H9 (cell line): ENCODE data around the gene PRG2. TPM values are rescaled to one million over a fixed set of nuclear protein-coding genes. Genes with fewer than 3 reads are reported as not detected.

Experiments used
- DNase-seq: peaks from one replicate; pipeline ENCODE4 v3.0.0-alpha.2; 2017
- H2AFZ ChIP-seq: one replicate; pipeline ENCODE4 v1.6.1; 2013; ENCODE audit warnings: mild to moderate bottlenecking, low read length, control low read depth, moderate library complexity
- H2AK5ac ChIP-seq: 2 replicates; pipeline ENCODE4 v1.6.1; 2013; ENCODE audit warnings: low read length, control low read depth, mixed read lengths; ENCODE audit not compliant: insufficient read length
- H2BK120ac ChIP-seq: one replicate; pipeline ENCODE4 v1.6.1; 2013; ENCODE audit warnings: low read depth, mild to moderate bottlenecking, low read length, control low read depth, inconsistent platforms; ENCODE audit not compliant: poor library complexity, severe bottlenecking
- H2BK12ac ChIP-seq: 2 replicates; pipeline ENCODE4 v1.6.1; 2013; ENCODE audit warnings: low read length, control low read depth, mixed read lengths, low read depth; ENCODE audit not compliant: insufficient read length
- H2BK15ac ChIP-seq: 2 replicates; pipeline ENCODE4 v1.6.1; 2013; ENCODE audit warnings: low read depth, low read length, control low read depth
- H2BK20ac ChIP-seq: one replicate; pipeline ENCODE4 v1.6.1; 2013; ENCODE audit warnings: low read depth, mild to moderate bottlenecking, low read length, control low read depth, inconsistent platforms; ENCODE audit not compliant: poor library complexity, severe bottlenecking
- H2BK5ac ChIP-seq: 2 replicates; pipeline ENCODE4 v1.6.1; 2013; ENCODE audit warnings: low read length, control low read depth, mixed read lengths; ENCODE audit not compliant: insufficient read length
- H3K14ac ChIP-seq: 2 replicates; pipeline ENCODE4 v1.6.1; 2013; ENCODE audit warnings: low read length, control low read depth; ENCODE audit not compliant: insufficient read depth
- H3K18ac ChIP-seq: 2 replicates; pipeline ENCODE4 v1.6.1; 2013; ENCODE audit warnings: low read depth, mild to moderate bottlenecking, mixed read lengths, low read length, control low read depth; ENCODE audit not compliant: insufficient read length
- H3K23ac ChIP-seq: 2 replicates; pipeline ENCODE4 v1.6.1; 2013; ENCODE audit warnings: low read length, control low read depth, mixed read lengths, low read depth; ENCODE audit not compliant: insufficient read length
- H3K23me2 ChIP-seq: 2 replicates; pipeline ENCODE4 v1.6.1; 2013; ENCODE audit warnings: low read depth, mild to moderate bottlenecking, mixed read lengths, low read length, control low read depth; ENCODE audit not compliant: insufficient read length, poor library complexity, severe bottlenecking
- H3K27ac ChIP-seq: 2 replicates; pipeline ENCODE4 v1.5.1; 2013; ENCODE audit warnings: low read length, control low read depth, mixed read lengths, low read depth; ENCODE audit not compliant: insufficient read length
- H3K27me3 ChIP-seq: 2 replicates; pipeline ENCODE4 v1.6.1; 2013; ENCODE audit warnings: low read length, control low read depth, inconsistent platforms; ENCODE audit not compliant: insufficient read depth
- H3K4ac ChIP-seq: 2 replicates; pipeline ENCODE4 v1.6.1; 2013; ENCODE audit warnings: low read depth, mild to moderate bottlenecking, control low read depth, inconsistent platforms, low read length, moderate library complexity
- H3K4me1 ChIP-seq: 2 replicates; pipeline ENCODE4 v1.6.1; 2013; ENCODE audit warnings: low read length, control low read depth, inconsistent platforms; ENCODE audit not compliant: insufficient read depth
- H3K4me2 ChIP-seq: 2 replicates; pipeline ENCODE4 v1.6.1; 2013; ENCODE audit warnings: low read length, control low read depth, mixed read lengths; ENCODE audit not compliant: insufficient read length, insufficient read depth
- H3K56ac ChIP-seq: 2 replicates; pipeline ENCODE4 v1.6.1; 2013; ENCODE audit warnings: low read depth, mild to moderate bottlenecking, mixed read lengths, low read length, control low read depth; ENCODE audit not compliant: insufficient read length
- H3K79me1 ChIP-seq: 2 replicates; pipeline ENCODE4 v1.6.1; 2013; ENCODE audit warnings: low read depth, mild to moderate bottlenecking, moderate library complexity, low read length, control low read depth, inconsistent platforms; ENCODE audit not compliant: insufficient read depth, poor library complexity, severe bottlenecking
- H3K79me2 ChIP-seq: 2 replicates; pipeline ENCODE4 v1.6.1; 2013; ENCODE audit warnings: low read length, control low read depth, inconsistent platforms; ENCODE audit not compliant: insufficient read depth
- H3K9ac ChIP-seq: 2 replicates; pipeline ENCODE4 v1.6.1; 2013; ENCODE audit warnings: low read length, control low read depth, mixed read lengths; ENCODE audit not compliant: insufficient read length; ENCODE audit errors: extremely low read depth
- H3K9me3 ChIP-seq: one replicate; pipeline ENCODE4 v1.6.1; 2013; ENCODE audit warnings: low read depth, low read length, inconsistent platforms; ENCODE audit not compliant: control insufficient read depth
- H3T11ph ChIP-seq: one replicate; pipeline ENCODE4 v1.6.1; 2013; ENCODE audit warnings: mild to moderate bottlenecking, low read length, control low read depth, inconsistent platforms
- H4K20me1 ChIP-seq: one replicate; pipeline ENCODE4 v1.6.1; 2013; ENCODE audit not compliant: control insufficient read depth, insufficient read length, insufficient read depth
- H4K5ac ChIP-seq: 2 replicates; pipeline ENCODE4 v1.6.1; 2013; ENCODE audit warnings: low read depth, mild to moderate bottlenecking, mixed read lengths, low read length, control low read depth; ENCODE audit not compliant: insufficient read length
- H4K8ac ChIP-seq: replicated peaks from 2 replicates; pipeline ENCODE4 v1.6.1; 2013; ENCODE audit warnings: low read length, control low read depth, mixed read lengths, low read depth; ENCODE audit not compliant: insufficient read length
- H4K91ac ChIP-seq: 2 replicates; pipeline ENCODE4 v1.6.1; 2013; ENCODE audit warnings: low read depth, mild to moderate bottlenecking, moderate library complexity, mixed read lengths, low read length, control low read depth; ENCODE audit not compliant: insufficient read length
- H3K27ac Mint-ChIP-seq, 3 experiments: 2 replicates in 2 of 3; 3 replicates in 1 of 3; pipeline ENCODE4 v1.8.0; 2020 to 2021; ENCODE audit warnings: mixed read lengths in 3 of 3, mild to moderate bottlenecking in 1 of 3, moderate library complexity in 1 of 3
- H3K27me3 Mint-ChIP-seq: 2 replicates; pipeline ENCODE4 v1.8.0; 2021; ENCODE audit warnings: low read depth, mild to moderate bottlenecking, moderate library complexity, mixed read lengths
- H3K36me3 Mint-ChIP-seq, 3 experiments: 2 replicates in 2 of 3; 3 replicates in 1 of 3; pipeline ENCODE4 v1.8.0; 2020 to 2021; ENCODE audit warnings: low read depth in 3 of 3, mixed read lengths in 3 of 3; ENCODE audit not compliant: insufficient read depth in 1 of 3
- H3K4me1 Mint-ChIP-seq, 2 experiments: 2 replicates each; pipeline ENCODE4 v1.8.0; 2020; ENCODE audit warnings: mixed read lengths in 2 of 2
- H3K4me3 Mint-ChIP-seq, 2 experiments: 2 replicates in 1 of 2; 3 replicates in 1 of 2; pipeline ENCODE4 v1.8.0; 2020 to 2021; ENCODE audit warnings: mild to moderate bottlenecking in 2 of 2, mixed read lengths in 2 of 2, moderate library complexity in 1 of 2
- H3K9me3 Mint-ChIP-seq, 2 experiments: 2 replicates in 1 of 2; 3 replicates in 1 of 2; pipeline ENCODE4 v1.8.0; 2020; ENCODE audit warnings: mild to moderate bottlenecking in 2 of 2, mixed read lengths in 2 of 2, moderate library complexity in 1 of 2
- WGBS: extraction: QIAGEN DNeasy Blood & Tissue Kit; methylation state at CpG from one replicate; pipeline ENCODE4 v1.1.7; 2013; ENCODE audit warnings: missing lambda C conversion rate, low lambda C conversion rate, mixed read lengths; ENCODE audit not compliant: insufficient read length; ENCODE audit errors: extremely low coverage; 5-methylcytosine and 5-hydroxymethylcytosine counted together
- total RNA-seq: library from RNA; stranded (reverse); gene quantifications from 2 replicates; pipeline ENCODE4 v1.2.1, GENCODE V29; 2021
- TF ChIP-seq, protein P1 (sequence below): fragments of 200-600 bp; sonication (generic); conservative IDR thresholded peaks from 3 replicates; pipeline ENCODE4 v1.8.0; 2021; ENCODE audit warnings: antibody characterized with exemption, mild to moderate bottlenecking

Gene PRG2
- total RNA-seq, 1 experiment from 2014 or later = not detected

DNA sequence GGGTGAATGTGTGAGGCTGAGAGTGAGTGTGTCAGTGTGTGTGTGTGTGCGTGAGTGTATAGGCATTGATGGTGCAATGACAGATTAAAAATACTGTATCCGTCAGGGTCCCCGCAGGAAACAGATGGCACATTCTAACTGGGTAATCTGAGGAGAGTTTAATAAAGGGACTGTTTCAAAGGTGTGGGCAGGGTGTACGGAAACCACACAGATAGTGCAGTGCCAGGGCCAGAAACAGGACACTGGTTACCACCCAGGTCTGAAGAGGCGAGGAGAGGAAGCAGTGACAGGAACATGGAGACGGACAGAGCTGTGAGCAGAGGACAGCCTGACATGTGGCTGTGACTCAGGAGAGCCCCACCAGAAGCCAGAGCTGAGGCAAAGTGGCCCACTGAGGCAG, 35.8 kb downstream of the PRG2 start:
- no peak overlapping the region for H3T11ph ChIP-seq
- no peak overlapping the region for H3K56ac ChIP-seq
- no peak overlapping the region for H4K5ac ChIP-seq
- H3K27ac ChIP-seq = no peak overlapping the region
- H3K23me2 ChIP-seq = peaks cover under 1% of the 10 kb centered on the region
- peaks cover 27 to 36% of the 10 kb centered on the region in 2 experiments for H3K4me1 Mint-ChIP-seq
- peaks cover 15% of the 10 kb centered on the region for H3K27me3 Mint-ChIP-seq
- no peak for DNase-seq
- H2BK5ac ChIP-seq = no peak overlapping the region
- no peak overlapping the region for H3K18ac ChIP-seq
- H3K4me1 ChIP-seq = no peaks in the 10 kb centered on the region
- H4K20me1 ChIP-seq = no peaks in the 10 kb centered on the region
- H3K4me3 Mint-ChIP-seq = no peak overlapping the region
- no peak overlapping the region for H3K23ac ChIP-seq
- H3K27me3 ChIP-seq = no peaks in the 10 kb centered on the region
- H3K36me3 Mint-ChIP-seq = peaks cover 0 to 5% (median 0%) of the 10 kb centered on the region in 3 experiments; a peak in 2 of 7 replicates
- no peak overlapping the region for H4K8ac ChIP-seq
- H4K91ac ChIP-seq = no peak overlapping the region
- peaks cover 3 to 8% of the 10 kb centered on the region in 2 experiments; a peak in 4 of 5 replicates for H3K9me3 Mint-ChIP-seq
- no peaks in the 10 kb centered on the region for H3K79me1 ChIP-seq
- H3K4me2 ChIP-seq = no peak overlapping the region
- no CpG with 5 or more reads among the region's 6 CpGs for WGBS
- H2BK20ac ChIP-seq = no peak overlapping the region
- no peak overlapping the region for H3K9ac ChIP-seq
- no peak overlapping the region for H3K14ac ChIP-seq
- H3K27ac Mint-ChIP-seq = no peak overlapping the region; a peak in 1 of 7 replicates
- no peak overlapping the region for H2BK15ac ChIP-seq
- H3K9me3 ChIP-seq = no peaks in the 10 kb centered on the region
- no peak overlapping the region for H2BK120ac ChIP-seq
- H2AK5ac ChIP-seq = no peak overlapping the region
- TF ChIP-seq, protein P1, sequence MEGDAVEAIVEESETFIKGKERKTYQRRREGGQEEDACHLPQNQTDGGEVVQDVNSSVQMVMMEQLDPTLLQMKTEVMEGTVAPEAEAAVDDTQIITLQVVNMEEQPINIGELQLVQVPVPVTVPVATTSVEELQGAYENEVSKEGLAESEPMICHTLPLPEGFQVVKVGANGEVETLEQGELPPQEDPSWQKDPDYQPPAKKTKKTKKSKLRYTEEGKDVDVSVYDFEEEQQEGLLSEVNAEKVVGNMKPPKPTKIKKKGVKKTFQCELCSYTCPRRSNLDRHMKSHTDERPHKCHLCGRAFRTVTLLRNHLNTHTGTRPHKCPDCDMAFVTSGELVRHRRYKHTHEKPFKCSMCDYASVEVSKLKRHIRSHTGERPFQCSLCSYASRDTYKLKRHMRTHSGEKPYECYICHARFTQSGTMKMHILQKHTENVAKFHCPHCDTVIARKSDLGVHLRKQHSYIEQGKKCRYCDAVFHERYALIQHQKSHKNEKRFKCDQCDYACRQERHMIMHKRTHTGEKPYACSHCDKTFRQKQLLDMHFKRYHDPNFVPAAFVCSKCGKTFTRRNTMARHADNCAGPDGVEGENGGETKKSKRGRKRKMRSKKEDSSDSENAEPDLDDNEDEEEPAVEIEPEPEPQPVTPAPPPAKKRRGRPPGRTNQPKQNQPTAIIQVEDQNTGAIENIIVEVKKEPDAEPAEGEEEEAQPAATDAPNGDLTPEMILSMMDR = no peak
- H3K4ac ChIP-seq = no peak overlapping the region
- H2BK12ac ChIP-seq = no peak overlapping the region
- H3K79me2 ChIP-seq = no peaks in the 10 kb centered on the region
- H2AFZ ChIP-seq = no peak overlapping the region
